Measurements from ENCODE around the gene GSAP.
"Not testable (repeated sequence)": the region's sequence is repeated elsewhere in the genome, so short reads cannot be mapped to it uniquely, and the experiment has no call there.

The GSAP gene

DNA sequence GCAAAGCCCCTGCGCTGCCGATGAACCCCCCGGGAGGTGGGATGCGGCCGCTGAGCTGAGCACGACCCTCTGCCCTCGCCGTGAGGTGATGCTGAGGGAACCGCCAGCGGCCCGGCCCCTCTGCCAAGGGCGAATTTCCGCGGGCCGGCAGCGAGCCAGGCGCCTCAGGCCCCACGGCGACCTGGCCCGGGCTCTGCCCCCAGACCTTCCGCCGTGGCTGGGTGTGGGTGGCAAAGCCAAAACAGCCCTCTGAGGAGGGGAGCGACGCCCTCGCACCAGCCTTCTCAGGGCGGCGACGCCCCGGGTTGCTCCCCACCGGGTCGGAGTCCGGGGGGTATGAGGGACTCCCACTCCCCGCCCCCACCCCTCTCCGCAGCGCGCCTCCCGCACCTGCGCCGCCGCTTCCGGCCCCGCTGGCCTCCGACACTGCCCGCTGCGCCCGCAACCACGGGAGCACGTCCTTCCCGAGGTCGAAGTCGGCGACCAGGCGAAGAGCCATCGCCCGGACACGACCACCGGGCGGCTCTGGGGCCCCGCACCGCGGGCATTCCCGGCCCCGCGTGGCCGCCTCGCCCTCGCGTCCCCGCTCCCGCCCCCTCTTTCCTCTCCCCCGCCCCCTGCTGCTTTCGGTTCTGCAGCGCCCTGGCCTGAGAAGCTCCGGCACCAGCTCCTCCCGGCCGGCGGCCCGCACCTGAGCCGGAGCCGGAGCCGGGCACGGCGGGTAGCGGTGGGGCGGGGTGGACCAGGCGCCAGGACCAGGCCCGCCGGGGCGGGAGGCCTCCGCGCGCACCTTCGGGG is at the start of gene GSAP:
TSS of gene GSAP (minus strand) at position 527 of the 798 bp plus-strand sequence. CDS start at position 499, 28 bp downstream.
- peak in 1 of 2 experiments; percentile 30 for DNase-seq

GRCh38 chr7:77465256-77465655 is 49.1 kb upstream of the GSAP start:
- no peak for DNase-seq

GRCh38 chr7:77464589-77464988 is 48.4 kb upstream of the GSAP start:
- no peak for DNase-seq

GRCh38 chr7:77463632-77464031 is 47.5 kb upstream of the GSAP start:
- DNase-seq, result not testable (repeated sequence)

- no peak for DNase-seq
Observed at GRCh38 chr7:77461842-77462241, 45.7 kb upstream of the GSAP start.

DNA sequence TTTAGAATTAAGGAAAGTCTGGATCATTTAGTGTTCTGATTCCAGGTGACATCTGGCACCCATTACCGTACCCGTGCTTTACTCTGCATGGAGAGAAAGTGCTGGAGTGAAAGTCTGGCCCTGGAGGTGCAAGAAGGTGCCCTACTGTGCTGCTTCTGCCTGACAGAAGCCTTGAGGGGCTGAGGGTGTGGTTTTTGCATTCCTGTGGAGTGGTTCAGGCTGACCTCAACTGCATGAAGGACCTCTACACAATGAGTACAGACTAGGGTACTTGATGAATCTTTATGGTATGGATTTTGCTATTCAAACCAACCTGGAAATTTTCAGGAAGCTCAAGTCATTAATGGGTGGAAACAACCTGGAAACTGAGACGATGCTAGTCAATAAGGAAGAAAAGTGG is 45.1 kb upstream of the GSAP start:
- DNase-seq, result no peak

DNA sequence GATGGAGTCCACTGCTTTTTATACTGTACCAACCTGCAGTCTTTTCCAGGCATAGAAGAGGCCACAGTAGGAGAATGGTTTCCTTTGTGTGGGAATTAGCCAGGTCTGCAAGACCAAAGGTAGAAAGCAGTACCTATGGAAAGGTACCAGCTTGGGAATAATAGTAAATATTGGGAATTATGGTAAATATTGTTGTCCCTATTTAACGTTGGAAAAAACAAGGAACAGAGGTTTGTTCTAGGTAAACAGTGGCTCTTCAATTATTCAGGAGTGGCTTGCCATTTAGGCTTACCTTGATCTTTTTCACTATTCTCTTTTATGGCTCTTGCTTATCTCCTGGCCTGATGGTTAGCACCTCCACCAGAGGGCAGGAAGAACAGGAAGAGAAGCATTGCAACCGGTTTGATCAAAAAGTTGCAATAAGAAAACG is 43.9 kb upstream of the GSAP start:
- DNase-seq, result no peak

- no peak for DNase-seq
Observed at GRCh38 chr7:77459311-77459726, 43.2 kb upstream of the GSAP start.

DNA sequence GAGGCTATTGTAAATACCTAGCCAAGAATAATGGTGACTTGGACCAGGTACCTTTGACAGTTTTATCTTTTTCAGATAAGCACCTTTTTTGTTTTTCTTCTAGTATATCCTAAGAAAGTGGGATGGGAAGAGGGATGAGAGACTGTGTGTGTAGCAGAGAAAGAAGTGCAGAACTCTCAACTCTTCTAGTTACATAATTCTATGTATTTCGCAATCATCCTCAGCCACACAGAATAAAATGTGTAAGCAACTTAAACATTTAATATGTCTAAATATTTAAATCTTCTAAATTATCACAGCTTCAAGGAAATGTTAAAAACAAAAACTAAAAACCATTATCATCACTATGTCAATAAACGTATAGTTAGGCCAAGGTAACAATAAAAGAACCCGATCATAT is 42.6 kb upstream of the GSAP start:
- DNase-seq, result no peak

DNA sequence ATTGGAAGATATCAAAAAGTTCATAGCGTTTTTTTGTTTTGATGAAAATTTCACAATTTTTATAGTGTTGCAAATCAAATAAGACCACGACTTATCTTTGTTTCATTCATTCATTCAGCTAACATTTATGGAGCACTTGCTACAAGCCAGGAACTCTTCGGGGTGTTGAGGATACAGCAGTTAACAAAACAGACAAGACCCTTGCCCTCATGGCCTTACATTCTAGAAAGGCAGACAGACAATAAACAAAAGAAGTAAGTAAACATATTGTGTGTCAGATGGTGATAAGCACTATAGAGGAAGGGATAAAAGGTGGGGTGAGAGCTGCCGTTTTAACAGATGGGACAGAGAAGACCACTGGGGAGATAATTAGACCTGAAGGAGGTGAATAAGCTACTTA is 41.6 kb upstream of the GSAP start:
- no peak for DNase-seq

- DNase-seq, result no peak
Observed at GRCh38 chr7:77456696-77457095, 40.5 kb upstream of the GSAP start.

GRCh38 chr7:77455321-77455720 is 39.2 kb upstream of the GSAP start:
- no peak for DNase-seq

- DNase-seq, result no peak
Observed at GRCh38 chr7:77454802-77455201, 38.7 kb upstream of the GSAP start.

DNA sequence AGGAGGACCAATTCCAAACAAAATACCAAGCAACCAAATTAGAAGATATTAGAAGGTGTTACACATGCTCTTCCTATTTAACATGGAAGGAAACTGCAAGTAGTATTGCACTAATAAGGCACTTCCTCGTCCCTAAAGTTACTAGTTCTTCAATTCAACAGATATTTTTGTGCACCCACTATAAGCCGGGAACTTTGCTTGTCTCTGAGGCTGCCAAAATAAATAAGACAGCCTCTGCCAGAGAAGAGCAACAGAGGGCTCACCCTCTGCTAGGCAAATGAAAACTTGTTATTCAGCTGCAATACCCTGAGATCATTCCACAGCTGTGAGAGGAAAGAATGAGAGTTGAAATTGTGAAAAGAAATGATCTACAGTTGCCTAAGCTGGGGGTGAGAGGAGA is 37.4 kb upstream of the GSAP start:
- DNase-seq, result no peak

DNA sequence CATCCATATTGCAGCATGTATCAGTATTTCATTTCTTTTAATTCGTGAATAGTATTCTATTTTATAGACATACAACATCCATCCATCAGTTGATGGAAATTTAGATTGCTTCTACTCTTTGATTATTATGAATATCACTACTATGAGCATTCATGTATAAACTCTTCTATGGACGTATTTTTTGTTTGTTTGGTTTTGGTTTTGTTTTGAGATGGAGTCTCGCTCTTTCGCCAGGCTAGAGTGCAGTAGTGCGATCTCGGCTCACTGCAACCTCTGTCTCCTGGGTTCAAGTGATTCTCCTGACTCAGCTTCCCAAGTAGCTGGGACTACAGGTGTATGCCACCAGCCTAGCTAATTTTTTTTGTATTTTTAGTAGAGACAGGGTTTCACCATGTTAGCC is 35.8 kb upstream of the GSAP start:
- DNase-seq, result not testable (repeated sequence)

GRCh38 chr7:77450613-77451012 is 34.5 kb upstream of the GSAP start:
- DNase-seq, result no peak

GRCh38 chr7:77450054-77450453 is 33.9 kb upstream of the GSAP start:
- DNase-seq, result no peak

DNA sequence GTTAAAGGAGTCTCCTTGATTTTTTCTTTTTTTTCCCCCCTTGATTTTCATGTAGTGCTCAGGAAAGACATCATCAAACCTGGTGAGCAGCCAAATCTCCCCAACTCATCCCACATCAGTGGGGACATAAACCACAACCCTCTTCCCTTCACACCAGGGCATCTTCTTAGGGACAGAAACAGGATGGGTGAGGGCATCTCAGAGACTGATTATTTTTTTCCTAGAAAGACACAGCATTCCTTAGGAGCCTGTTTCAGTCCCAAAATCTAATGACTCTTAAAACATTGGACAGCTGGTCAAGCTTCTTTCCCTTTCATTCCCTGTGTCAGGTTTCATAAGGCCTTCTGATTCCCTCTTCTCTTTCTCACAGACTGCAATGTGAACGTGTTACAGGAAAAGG is 31.5 kb upstream of the GSAP start:
- DNase-seq, result no peak

DNA sequence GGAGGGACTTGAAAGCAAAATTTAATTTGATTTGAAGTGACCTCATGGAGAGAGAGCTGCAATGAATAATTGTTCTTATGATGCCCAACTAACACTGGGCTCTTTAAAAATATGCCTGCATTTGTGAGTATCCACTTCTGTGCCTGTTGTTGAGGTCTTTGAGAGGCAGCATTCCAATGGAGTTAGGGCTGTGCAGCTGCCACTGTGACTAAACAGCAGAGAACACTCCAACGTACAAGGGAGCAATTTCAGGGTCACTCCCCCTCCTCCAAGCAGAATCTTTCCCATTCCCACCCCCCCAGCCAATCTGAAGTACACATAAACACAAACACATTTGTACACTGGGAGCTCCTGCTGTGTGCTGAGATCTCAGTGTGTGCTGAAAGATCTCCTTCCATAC is 28.0 kb upstream of the GSAP start:
- DNase-seq, result no peak

GRCh38 chr7:77443042-77443441 is 26.9 kb upstream of the GSAP start:
- no peak for DNase-seq

- no peak for DNase-seq
Observed at GRCh38 chr7:77442636-77443035, 26.5 kb upstream of the GSAP start.

- DNase-seq, result no peak
Observed at GRCh38 chr7:77441046-77441445, 24.9 kb upstream of the GSAP start.

- DNase-seq, result no peak
Observed at GRCh38 chr7:77439572-77439971, 23.4 kb upstream of the GSAP start.

DNA sequence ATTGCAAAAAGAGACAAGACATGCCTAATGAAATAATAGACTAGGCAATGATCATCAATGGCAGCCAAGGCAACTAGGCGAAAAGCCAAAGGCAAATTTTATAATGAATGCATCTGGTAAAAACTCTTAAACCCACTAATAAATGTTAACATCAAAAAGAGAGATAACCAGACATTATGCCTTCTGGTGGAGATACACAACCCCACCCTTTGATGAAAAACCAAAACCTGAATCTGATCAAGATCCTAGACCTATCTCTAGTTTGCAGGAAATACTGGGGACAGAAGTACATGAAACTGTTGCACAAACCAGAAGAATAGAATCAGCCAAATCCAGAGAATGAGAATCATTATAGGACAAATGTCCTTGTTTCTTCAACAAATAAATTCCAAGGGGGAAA is 22.0 kb upstream of the GSAP start:
- no peak for DNase-seq
